PC-9 (cell line): ENCODE measurements around the gene SLC6A3. TPM values are rescaled to one million over a fixed set of nuclear protein-coding genes. Genes with fewer than 3 reads are reported as not detected.

ENCODE experiments used
- BruUV-seq: library from RNA; stranded (reverse); fragments of 400-500 nt; replicated peaks from 2 replicates; lab custom pipeline; 2021; lab: Mats Ljungman, UMichigan
- CTCF ChIA-PET: fragments of 300-600 bp; sonication (Branson Sonifier 250); formaldehyde crosslinking; loops from one replicate; lab custom pipeline; 2022; ENCODE audit warnings: antibody characterized with exemption; lab: Charles Lee
- POLR2A ChIA-PET: fragments of 300-600 bp; sonication (Branson Sonifier 250); formaldehyde crosslinking; loops from one replicate; lab custom pipeline; 2022; ENCODE audit warnings: antibody characterized with exemption; ENCODE audit not compliant: unreplicated experiment; lab: Charles Lee
- DNase-seq, 2 experiments: peaks; one replicate each; pipeline versions ENCODE4 v3.0.0 to v3.0.0-alpha.2; 2015 to 2022; ENCODE audit warnings: mixed read lengths in 1 of 2
- H2AFZ ChIP-seq: fragments of 200-600 bp; sonication (generic); 2 replicates; pipeline ENCODE4 v1.8.1; 2017; ENCODE audit warnings: antibody characterized with exemption
- H3F3A ChIP-seq: fragments of 200-600 bp; sonication (generic); 2 replicates; pipeline ENCODE4 v1.8.1; 2017; ENCODE audit warnings: antibody characterized with exemption, mild to moderate bottlenecking, low read depth; ENCODE audit not compliant: insufficient read depth
- H3K27ac ChIP-seq: fragments of 200-600 bp; sonication (generic); 2 replicates; pipeline ENCODE4 v1.6.1; 2016; ENCODE audit warnings: mixed run types
- H3K27me3 ChIP-seq: fragments of 200-600 bp; sonication (generic); 2 replicates; pipeline ENCODE4 v1.6.1; 2016; ENCODE audit warnings: low read depth, mixed run types; ENCODE audit not compliant: insufficient read depth
- H3K36me3 ChIP-seq: fragments of 200-600 bp; sonication (generic); 2 replicates; pipeline ENCODE4 v1.6.1; 2016; ENCODE audit warnings: low read depth, mixed run types
- H3K4me1 ChIP-seq: fragments of 200-600 bp; sonication (generic); replicated peaks from 2 replicates; pipeline ENCODE4 v1.6.1; 2016; ENCODE audit warnings: mixed run types; ENCODE audit not compliant: insufficient read depth
- H3K4me2 ChIP-seq: fragments of 200-600 bp; sonication (generic); 2 replicates; pipeline ENCODE4 v1.6.1; 2017; ENCODE audit warnings: mixed run types
- H3K4me3 ChIP-seq: fragments of 200-600 bp; sonication (generic); 2 replicates; pipeline ENCODE4 v1.6.1; 2016; ENCODE audit warnings: mixed run types
- H3K79me2 ChIP-seq: fragments of 200-600 bp; sonication (generic); 2 replicates; pipeline ENCODE4 v1.6.1; 2017; ENCODE audit warnings: low read depth, mixed run types
- H3K9me2 ChIP-seq: fragments of 200-600 bp; sonication (generic); 2 replicates; pipeline ENCODE4 v1.8.1; 2017; ENCODE audit warnings: mild to moderate bottlenecking; ENCODE audit not compliant: insufficient read depth
- H3K9me3 ChIP-seq: fragments of 200-600 bp; sonication (generic); 2 replicates; pipeline ENCODE4 v1.8.1; 2016; ENCODE audit warnings: low read depth; ENCODE audit not compliant: insufficient read depth
- H4K20me1 ChIP-seq: fragments of 200-600 bp; sonication (generic); 2 replicates; pipeline ENCODE4 v1.8.1; 2017; ENCODE audit not compliant: insufficient read depth
- CTCF ChIP-seq: fragments of 200-600 bp; sonication (generic); conservative IDR thresholded peaks from 2 replicates; pipeline ENCODE4 v1.6.1; 2017; ENCODE audit warnings: mixed run types, antibody characterized with exemption, mild to moderate bottlenecking, moderate library complexity
- EZH2 ChIP-seq: fragments of 200-600 bp; sonication (generic); IDR thresholded peaks from 2 replicates; pipeline ENCODE4 v1.8.0; 2017; ENCODE audit warnings: antibody characterized with exemption, low read depth
- intact Hi-C: fragments of 100-400 bp; cut with micrococcal nuclease; formaldehyde crosslinking; loops from one replicate; pipeline ENCODE4 v1.10.0; 2022; ENCODE audit not compliant: unreplicated experiment
- total RNA-seq: library from RNA; stranded (reverse); gene quantifications from 2 replicates; pipeline ENCODE4 v1.2.3, GENCODE V29; 2021

The SLC6A3 gene
- total RNA-seq, 1 experiment from 2014 or later = not detected

GRCh38 chr5:1430121-1430795, 15.0 kb downstream of the SLC6A3 start:
- Histone ChIP-seq H3K4me2 (no peak overlapping the region), H4K20me1 (no peaks in the 10 kb centered on the region), H2AFZ (no peak overlapping the region), H3K4me1 (no peaks in the 10 kb centered on the region), H3K27me3 (peaks cover 100% of the 10 kb centered on the region), H3K9me2 (no peaks in the 10 kb centered on the region), H3K79me2 (no peaks in the 10 kb centered on the region), H3K9me3 (peaks cover 14% of the 10 kb centered on the region), H3K27ac (no peak overlapping the region), H3F3A (no peaks in the 10 kb centered on the region), H3K36me3 (no peaks in the 10 kb centered on the region), H3K4me3 (no peak overlapping the region)
- DNase-seq = no peak
- ChIA-PET POLR2A (no interaction called here), CTCF (no interaction called here)
- BruUV-seq = no TSS peak
- no peak for TF ChIP-seq CTCF
- no peak for TF ChIP-seq EZH2
- intact Hi-C loops = no loop called here

DNA sequence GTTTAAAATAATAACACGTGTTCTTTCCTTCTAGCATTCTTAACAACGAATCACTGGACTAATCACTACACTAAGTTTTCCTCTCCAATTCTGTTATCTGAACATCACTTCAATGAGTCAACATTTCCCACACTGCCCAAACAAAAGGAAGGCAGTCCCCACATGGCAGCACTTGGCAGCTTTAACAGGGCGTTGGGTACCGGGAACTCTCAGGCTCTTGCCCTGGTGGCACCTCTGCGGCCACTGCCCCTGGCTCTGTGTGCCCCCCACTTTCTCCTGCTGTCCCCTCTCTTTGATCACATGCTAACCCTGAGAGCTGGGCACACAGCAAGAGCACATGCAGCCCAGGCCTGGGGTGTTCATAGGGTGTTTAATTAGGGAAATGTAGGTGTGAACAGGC, 15.7 kb downstream of the SLC6A3 start:
- intact Hi-C loops = no loop called here
- Histone ChIP-seq H3K4me1 (no peaks in the 10 kb centered on the region), H3K9me2 (no peaks in the 10 kb centered on the region), H3K4me3 (no peak overlapping the region), H2AFZ (no peak overlapping the region), H3K79me2 (no peaks in the 10 kb centered on the region), H4K20me1 (no peaks in the 10 kb centered on the region), H3K27me3 (peaks cover 100% of the 10 kb centered on the region), H3K36me3 (no peaks in the 10 kb centered on the region), H3F3A (no peaks in the 10 kb centered on the region), H3K9me3 (peaks cover 14% of the 10 kb centered on the region), H3K4me2 (no peak overlapping the region), H3K27ac (no peak overlapping the region)
- DNase-seq = peak in 1 of 2 experiments; percentile 59
- TF ChIP-seq CTCF = no peak
- no peak for TF ChIP-seq EZH2
- no TSS peak for BruUV-seq
- POLR2A ChIA-PET = no interaction called here
- CTCF ChIA-PET = no interaction called here

GRCh38 chr5:1429066-1429465, 16.2 kb downstream of the SLC6A3 start:
- BruUV-seq = no TSS peak
- H4K20me1 ChIP-seq = no peaks in the 10 kb centered on the region
- no peak for DNase-seq
- H3K4me1 ChIP-seq = no peaks in the 10 kb centered on the region
- no peaks in the 10 kb centered on the region for H3K9me2 ChIP-seq
- H3K27ac ChIP-seq = no peak overlapping the region
- no peaks in the 10 kb centered on the region for H3F3A ChIP-seq
- no peaks in the 10 kb centered on the region for H3K36me3 ChIP-seq
- no peak overlapping the region for H3K4me2 ChIP-seq
- intact Hi-C loops = no loop called here
- POLR2A ChIA-PET = no interaction called here
- no peak overlapping the region for H3K4me3 ChIP-seq
- H3K27me3 ChIP-seq = peaks cover 100% of the 10 kb centered on the region
- no peaks in the 10 kb centered on the region for H3K79me2 ChIP-seq
- CTCF ChIA-PET = no interaction called here
- TF ChIP-seq EZH2 (no peak), CTCF (no peak)
- H2AFZ ChIP-seq = no peak overlapping the region
- H3K9me3 ChIP-seq = peaks cover 14% of the 10 kb centered on the region
